Activated naive CD4-positive, alpha-beta T cell treated with anti-CD3 and anti-CD28 coated beads, Interleukin-2, amount 10 ng/mL, durations not matched to agents 7 days and 5 days (primary cell): Measurements from ENCODE around the gene APOL4.
"Not testable (repeated sequence)": the region's sequence is repeated elsewhere in the genome, so short reads cannot be mapped to it uniquely, and the experiment has no call there.

Source experiments
- CTCF ChIA-PET: fragments of 350-600 bp; sonication (Branson Sonifier 250); formaldehyde crosslinking; loops from one replicate; lab custom pipeline; 2021; ENCODE audit warnings: antibody characterized with exemption; lab: Charles Lee
- DNase-seq: peaks from one replicate; pipeline ENCODE4 v3.0.0-alpha.2; 2020
- H3K27ac Mint-ChIP-seq: one replicate; pipeline ENCODE4 v1.8.0; 2021; ENCODE audit warnings: mild to moderate bottlenecking, moderate library complexity, mixed read lengths
- H3K27me3 Mint-ChIP-seq: one replicate; pipeline ENCODE4 v1.8.0; 2021; ENCODE audit warnings: mild to moderate bottlenecking, mixed read lengths
- H3K36me3 Mint-ChIP-seq: one replicate; pipeline ENCODE4 v1.8.0; 2021; ENCODE audit warnings: mixed read lengths
- H3K4me1 Mint-ChIP-seq: one replicate; pipeline ENCODE4 v1.8.0; 2021; ENCODE audit warnings: mixed read lengths
- H3K4me3 Mint-ChIP-seq: one replicate; pipeline ENCODE4 v1.8.0; 2021; ENCODE audit warnings: mild to moderate bottlenecking, moderate library complexity, mixed read lengths
- H3K9me3 Mint-ChIP-seq: one replicate; pipeline ENCODE4 v1.8.0; 2021; ENCODE audit warnings: mixed read lengths

APOL4 gene

GRCh38 chr22:36209488-36209908 is 7.9 kb upstream of the APOL4 start:
- H3K9me3 Mint-ChIP-seq, DNase-seq, H3K27ac Mint-ChIP-seq, H3K4me1 Mint-ChIP-seq, CTCF ChIA-PET, H3K4me3 Mint-ChIP-seq, H3K36me3 Mint-ChIP-seq: not testable (repeated sequence)
- H3K27me3 Mint-ChIP-seq: peaks cover 67% of the 10 kb centered on the region

- no peak for DNase-seq
- Mint-ChIP-seq H3K27ac (no peak overlapping the region), H3K27me3 (peaks cover 67% of the 10 kb centered on the region), H3K4me3 (no peak overlapping the region), H3K4me1 (peaks cover 6% of the 10 kb centered on the region), H3K9me3 (peaks cover 4% of the 10 kb centered on the region), H3K36me3 (no peaks in the 10 kb centered on the region)
- CTCF ChIA-PET: no interaction called here
Measured at GRCh38 chr22:36208914-36209313, 7.3 kb upstream of the APOL4 start.

GRCh38 chr22:36208162-36208765 is 6.7 kb upstream of the APOL4 start:
- CTCF ChIA-PET: no interaction called here
- H3K27me3 Mint-ChIP-seq: peaks cover 64% of the 10 kb centered on the region
- no peak overlapping the region for H3K27ac Mint-ChIP-seq
- peaks cover 4% of the 10 kb centered on the region for H3K9me3 Mint-ChIP-seq
- peaks cover 6% of the 10 kb centered on the region for H3K4me1 Mint-ChIP-seq
- H3K36me3 Mint-ChIP-seq: no peaks in the 10 kb centered on the region
- H3K4me3 Mint-ChIP-seq: no peak overlapping the region
- DNase-seq: no peak

- Mint-ChIP-seq H3K27ac (no peak overlapping the region), H3K36me3 (no peaks in the 10 kb centered on the region), H3K4me1 (peaks cover 16% of the 10 kb centered on the region), H3K9me3 (peaks cover 4% of the 10 kb centered on the region), H3K27me3 (peaks cover 52% of the 10 kb centered on the region), H3K4me3 (no peak overlapping the region)
- DNase-seq: no peak
- CTCF ChIA-PET: interaction anchor here (1.5 kb wide), 1 partner anchor 16 kb away, joined by 4 read pairs; no protein-coding TSS in a partner anchor
Measured at GRCh38 chr22:36206255-36206654, 4.6 kb upstream of the APOL4 start.

GRCh38 chr22:36205573-36205972 is 4.0 kb upstream of the APOL4 start:
- DNase-seq, H3K4me3 Mint-ChIP-seq, H3K9me3 Mint-ChIP-seq, H3K36me3 Mint-ChIP-seq, H3K27ac Mint-ChIP-seq: not testable (repeated sequence)
- CTCF ChIA-PET: interaction anchor here (1.5 kb wide), 1 partner anchor 17 kb away, joined by 4 read pairs; no protein-coding TSS in a partner anchor
- peaks cover 45% of the 10 kb centered on the region for H3K27me3 Mint-ChIP-seq
- H3K4me1 Mint-ChIP-seq: peaks cover 14% of the 10 kb centered on the region

- Mint-ChIP-seq H3K4me1 (peaks cover 17% of the 10 kb centered on the region), H3K4me3 (no peak overlapping the region), H3K9me3 (peaks cover 4% of the 10 kb centered on the region), H3K27me3 (peaks cover 36% of the 10 kb centered on the region), H3K36me3 (no peaks in the 10 kb centered on the region), H3K27ac (no peak overlapping the region)
- DNase-seq: no peak
- CTCF ChIA-PET: interaction anchor here (0.6 to 1.6 kb wide), 2 partner anchors 24 to 50 kb away, joined by 3 read pairs; no protein-coding TSS in a partner anchor
Measured at GRCh38 chr22:36204632-36205015, 3.0 kb upstream of the APOL4 start.

- CTCF ChIA-PET: interaction anchor here (0.6 to 1.6 kb wide), 2 partner anchors 24 to 51 kb away, joined by 3 read pairs; no protein-coding TSS in a partner anchor
- H3K36me3 Mint-ChIP-seq: no peaks in the 10 kb centered on the region
- peaks cover 17% of the 10 kb centered on the region for H3K4me1 Mint-ChIP-seq
- peaks cover 1% of the 10 kb centered on the region for H3K9me3 Mint-ChIP-seq
- no peak overlapping the region for H3K27ac Mint-ChIP-seq
- DNase-seq: no peak
- H3K27me3 Mint-ChIP-seq: peaks cover 31% of the 10 kb centered on the region
- no peak overlapping the region for H3K4me3 Mint-ChIP-seq
Measured at GRCh38 chr22:36204001-36204631, 2.5 kb upstream of the APOL4 start.

- not testable (repeated sequence) for H3K9me3 Mint-ChIP-seq, H3K27ac Mint-ChIP-seq, H3K36me3 Mint-ChIP-seq, H3K4me3 Mint-ChIP-seq, DNase-seq
- peaks cover 20% of the 10 kb centered on the region for H3K4me1 Mint-ChIP-seq
- H3K27me3 Mint-ChIP-seq: peaks cover 31% of the 10 kb centered on the region
- CTCF ChIA-PET: interaction anchor here (1.0 to 1.9 kb wide), 4 partner anchors 9 to 82 kb away, joined by 3 to 6 read pairs (median 4); partner anchors contain the start of gene APOL2
Measured at GRCh38 chr22:36203441-36203840, 1.8 kb upstream of the APOL4 start.

GRCh38 chr22:36202906-36203305 is 1.3 kb upstream of the APOL4 start:
- H3K36me3 Mint-ChIP-seq, H3K9me3 Mint-ChIP-seq, H3K4me3 Mint-ChIP-seq, H3K27ac Mint-ChIP-seq, DNase-seq: not testable (repeated sequence)
- Mint-ChIP-seq H3K27me3 (peaks cover 32% of the 10 kb centered on the region), H3K4me1 (peaks cover 25% of the 10 kb centered on the region)
- CTCF ChIA-PET: interaction anchor here (1.0 to 1.9 kb wide), 4 partner anchors 9 to 83 kb away, joined by 3 to 6 read pairs (median 5); partner anchors contain the start of gene APOL2

GRCh38 chr22:36201025-36201424 is 584 bp downstream of the APOL4 start:
- CTCF ChIA-PET: not testable (repeated sequence)

GRCh38 chr22:36199001-36199551 is 2.5 kb downstream of the APOL4 start:
- H3K27me3 Mint-ChIP-seq: peaks cover 34% of the 10 kb centered on the region
- H3K27ac Mint-ChIP-seq: no peak overlapping the region
- no peaks in the 10 kb centered on the region for H3K36me3 Mint-ChIP-seq
- H3K4me3 Mint-ChIP-seq: no peak overlapping the region
- H3K4me1 Mint-ChIP-seq: peaks cover 48% of the 10 kb centered on the region
- H3K9me3 Mint-ChIP-seq: no peaks in the 10 kb centered on the region
- CTCF ChIA-PET: no interaction called here
- DNase-seq: no peak

More at GRCh38 chr22:36201025-36201424, 584 bp downstream of the APOL4 start:
- Mint-ChIP-seq H3K27me3 (peaks cover 43% of the 10 kb centered on the region), H3K4me1 (peaks cover 44% of the 10 kb centered on the region)
- not testable (repeated sequence) for H3K4me3 Mint-ChIP-seq, H3K9me3 Mint-ChIP-seq, H3K36me3 Mint-ChIP-seq, DNase-seq, H3K27ac Mint-ChIP-seq

- Mint-ChIP-seq H3K27me3 (peaks cover 34% of the 10 kb centered on the region), H3K36me3 (no peaks in the 10 kb centered on the region), H3K4me1 (peaks cover 48% of the 10 kb centered on the region), H3K9me3 (no peaks in the 10 kb centered on the region), H3K4me3 (no peak overlapping the region), H3K27ac (no peak overlapping the region)
- DNase-seq: no peak
- CTCF ChIA-PET: interaction anchor here (0.6 to 2.0 kb wide), 3 partner anchors 39 to 267 kb away, joined by 3 to 5 read pairs (median 4); no protein-coding TSS in a partner anchor
Measured at GRCh38 chr22:36198536-36198935, 3.1 kb downstream of the APOL4 start.

GRCh38 chr22:36197514-36198146 is 4.0 kb downstream of the APOL4 start:
- Mint-ChIP-seq H3K27ac (no peak overlapping the region), H3K4me3 (no peak overlapping the region)
- DNase-seq: peak; percentile 35

GRCh38 chr22:36197065-36197440 is 4.6 kb downstream of the APOL4 start:
- DNase-seq: no peak
- H3K4me1 Mint-ChIP-seq: peaks cover 42% of the 10 kb centered on the region
- peaks cover 36% of the 10 kb centered on the region for H3K27me3 Mint-ChIP-seq
- H3K27ac Mint-ChIP-seq: no peak overlapping the region
- no peaks in the 10 kb centered on the region for H3K36me3 Mint-ChIP-seq
- H3K9me3 Mint-ChIP-seq: no peaks in the 10 kb centered on the region
- H3K4me3 Mint-ChIP-seq: no peak overlapping the region
- CTCF ChIA-PET: interaction anchor here (1.1 to 2.7 kb wide), 5 partner anchors 16 to 80 kb away, joined by 3 to 18 read pairs (median 4); no protein-coding TSS in a partner anchor

More at GRCh38 chr22:36197514-36198146, 4.0 kb downstream of the APOL4 start:
- no peaks in the 10 kb centered on the region for H3K36me3 Mint-ChIP-seq
- H3K27me3 Mint-ChIP-seq: peaks cover 35% of the 10 kb centered on the region
- no peaks in the 10 kb centered on the region for H3K9me3 Mint-ChIP-seq
- peaks cover 45% of the 10 kb centered on the region for H3K4me1 Mint-ChIP-seq
- CTCF ChIA-PET: interaction anchor here (0.6 to 2.0 kb wide), 5 partner anchors 16 to 266 kb away, joined by 3 to 5 read pairs (median 4); no protein-coding TSS in a partner anchor
